Naive B cell (primary cell): ENCODE measurements around the gene CBR4. TPM values are rescaled to one million over a fixed set of nuclear protein-coding genes. Genes with fewer than 3 reads are reported as not detected.

Source experiments
- ATAC-seq, 2 donors: fragments of 150-1000 bp; cut with Tn5 transposase; 2 replicates each; pipeline ENCODE4 v1.10.0; 2021; ENCODE audit warnings: low read depth in 2 of 2, mild to moderate bottlenecking in 2 of 2, moderate library complexity in 2 of 2
- DNase-seq: peaks from one replicate; pipeline ENCODE4 v3.0.0; 2022
- H3K27ac Mint-ChIP-seq, 6 donors: one replicate each; pipeline ENCODE4 v1.8.0; 2020 to 2022; ENCODE audit warnings: mild to moderate bottlenecking in 6 of 6, mixed read lengths in 6 of 6, moderate library complexity in 5 of 6, inconsistent platforms in 2 of 6
- H3K27me3 Mint-ChIP-seq, 3 donors: one replicate each; pipeline ENCODE4 v1.8.0; 2021 to 2022; ENCODE audit warnings: mixed read lengths in 3 of 3, mild to moderate bottlenecking in 1 of 3
- H3K36me3 Mint-ChIP-seq, 2 donors: one replicate each; pipeline ENCODE4 v1.8.0; 2020 to 2022; ENCODE audit warnings: mixed read lengths in 2 of 2, inconsistent platforms in 1 of 2, mild to moderate bottlenecking in 1 of 2
- H3K4me1 Mint-ChIP-seq, 3 donors: one replicate each; pipeline ENCODE4 v1.8.0; 2020 to 2022; ENCODE audit warnings: mixed read lengths in 3 of 3, inconsistent platforms in 1 of 3, mild to moderate bottlenecking in 1 of 3, moderate library complexity in 1 of 3
- H3K4me3 Mint-ChIP-seq, 8 donors: one replicate each; pipeline ENCODE4 v1.8.0; 2020 to 2022; ENCODE audit warnings: mild to moderate bottlenecking in 8 of 8, mixed read lengths in 8 of 8, moderate library complexity in 8 of 8, inconsistent platforms in 2 of 8
- H3K9me3 Mint-ChIP-seq, 7 donors: one replicate each; pipeline ENCODE4 v1.8.0; 2020 to 2022; ENCODE audit warnings: mixed read lengths in 7 of 7, mild to moderate bottlenecking in 5 of 7, inconsistent platforms in 2 of 7, moderate library complexity in 1 of 7
- polyA plus RNA-seq, 6 donors: library from polyadenylated mRNA; unstranded; fragments of 300-500 nt; fragmentation: Illumina TruSeq; gene quantifications; one replicate each; pipeline ENCODE4 v1.2.3, GENCODE V29; 2021; ENCODE audit warnings: low read depth in 6 of 6

CBR4 gene
- polyA plus RNA-seq, 6 donors from 2014 or later = 0.14 to 10.5 (median 7.4) TPM

GRCh38 chr4:168942985-168943384, 67.1 kb downstream of the CBR4 start:
- peaks cover 19 to 26% of the 10 kb centered on the region in 2 donors for H3K36me3 Mint-ChIP-seq

More at GRCh38 chr4:168942985-168943384, 67.1 kb downstream of the CBR4 start:
- no peaks in the 10 kb centered on the region for H3K27me3 Mint-ChIP-seq
- no peak overlapping the region for H3K4me3 Mint-ChIP-seq
- ATAC-seq (no peak), DNase-seq (no peak)
- peaks cover 6 to 40% (median 22%) of the 10 kb centered on the region in 7 donors for H3K9me3 Mint-ChIP-seq
- H3K27ac Mint-ChIP-seq = no peak overlapping the region
- no peaks in the 10 kb centered on the region for H3K4me1 Mint-ChIP-seq
